Heart left ventricle (tissue), 13 donors: ENCODE data around the gene MSH3.

Source experiments
- CTCF ChIP-seq, 12 donors: fragments of 200-600 bp; sonication (generic) in 4 of 12; IDR thresholded peaks; one replicate each; pipeline versions ENCODE4 v1.5.0 to v1.8.0; 2018 to 2022; ENCODE audit warnings: antibody characterized with exemption in 12 of 12, mild to moderate bottlenecking in 5 of 12
- POLR2A ChIP-seq, 2 donors: fragments of 450-650 bp; IDR thresholded peaks; one replicate each; pipeline ENCODE4 v1.6.1; 2017; ENCODE audit warnings: antibody characterized with exemption in 2 of 2, mild to moderate bottlenecking in 2 of 2, moderate library complexity in 2 of 2
- donor health status: ischemic (EF 13 %, LVEDD 7.1; RV severe dilation, severe dysfunction).
- donor health status: DM: no; HTN: yes; CAD: no.
- donor health status: DM: no; HTN: no; CAD: no.
- donor health status: ischemic (EF 25% LVEDD 6.9; RV normal size, moderate dysfunction).
- donor health status: ischemic (EF 25% LVEDD 5.7; RV mildly dilated, moderate dysfunction).
- donor health status: ischemic (EF 35%, LVEDD 5.7; RV mildly dilated, moderate dysfunction).
- donor health status: nonischemic (EF 11% LVEDD 7.7; RV severe dilation, severe dysfunction).
- donor health status: DM: yes; HTN: yes; CAD: no.
- donor health status: PGD.
- donor health status: ischemic (EF 29% LVEDD 5.4; RV normal size, mild dysfunction).
- donor health status: nonischemic (EF 23%, LVEDD 6.1; RV moderate dilation, normal function).

GRCh38 chr5:80654054-80654390 is 430 bp upstream of the MSH3 start:
- no peak for TF ChIP-seq CTCF (IDR thresholded peaks at IDR 0.05)
- no peak for TF ChIP-seq POLR2A (IDR thresholded peaks at IDR 0.05)
